PFSK-1 (cell line): ENCODE measurements around the gene HNRNPM.

Experiments used
- FOXP2 ChIP-seq: optimal IDR thresholded peaks from 2 replicates; pipeline ENCODE3; 2011; ENCODE audit warnings: borderline replicate concordance, control low read depth, inconsistent platforms; ENCODE audit not compliant: insufficient read depth; ENCODE audit errors: extremely low read length, extremely low read depth
- POLR2AphosphoS5 ChIP-seq: IDR thresholded peaks from 2 replicates; pipeline ENCODE4 v1.6.1; 2012; ENCODE audit warnings: low read depth, mild to moderate bottlenecking, control low read depth, low read length, moderate library complexity
- REST ChIP-seq, 2 experiments: IDR thresholded peaks; 2 replicates each; pipeline versions ENCODE4 v1.6.1 to v1.8.0; 2011 to 2012; ENCODE audit warnings: low read depth in 2 of 2, low read length in 2 of 2, control low read depth in 1 of 2, inconsistent platforms in 1 of 2, mild to moderate bottlenecking in 1 of 2, moderate library complexity in 1 of 2; ENCODE audit not compliant: insufficient read depth in 1 of 2
- SIN3A ChIP-seq: IDR thresholded peaks from 2 replicates; pipeline ENCODE4 v1.6.1; 2012; ENCODE audit warnings: mild to moderate bottlenecking, low read length, moderate library complexity, borderline replicate concordance; ENCODE audit not compliant: insufficient read depth
- TAF1 ChIP-seq: IDR thresholded peaks from 2 replicates; pipeline ENCODE4 v1.6.1; 2012; ENCODE audit warnings: low read length, control low read depth, borderline replicate concordance; ENCODE audit not compliant: insufficient read depth

HNRNPM gene

GRCh38 chr19:8475005-8475404, 30.2 kb downstream of the HNRNPM start:
- TF ChIP-seq POLR2AphosphoS5 (no peak), SIN3A (no peak), FOXP2 (no peak), TAF1 (no peak), REST (IDR thresholded peaks at IDR 0.05; ENCODE audit: insufficient read depth in 1 of 2, low read depth in 2 of 2, low read length in 2 of 2) (no peak)

GRCh38 chr19:8476524-8476923, 31.7 kb downstream of the HNRNPM start:
- no peak for TF ChIP-seq FOXP2
- TF ChIP-seq TAF1: no peak
- no peak for TF ChIP-seq SIN3A
- no peak for TF ChIP-seq REST (IDR thresholded peaks at IDR 0.05; ENCODE audit: insufficient read depth in 1 of 2, low read depth in 2 of 2, low read length in 2 of 2)
- TF ChIP-seq POLR2AphosphoS5: no peak

- TF ChIP-seq REST (IDR thresholded peaks at IDR 0.05; ENCODE audit: insufficient read depth in 1 of 2, low read depth in 2 of 2, low read length in 2 of 2): no peak
Measured at GRCh38 chr19:8477889-8478288, 33.1 kb downstream of the HNRNPM start.

- TF ChIP-seq TAF1 (no peak), POLR2AphosphoS5 (no peak), SIN3A (no peak), REST (IDR thresholded peaks at IDR 0.05; ENCODE audit: insufficient read depth in 1 of 2, low read depth in 2 of 2, low read length in 2 of 2) (no peak)
Measured at GRCh38 chr19:8478598-8478997, 33.8 kb downstream of the HNRNPM start.

- TF ChIP-seq SIN3A (no peak), REST (IDR thresholded peaks at IDR 0.05; ENCODE audit: insufficient read depth in 1 of 2, low read depth in 2 of 2, low read length in 2 of 2) (no peak), FOXP2 (no peak), POLR2AphosphoS5 (no peak), TAF1 (no peak)
Measured at GRCh38 chr19:8481201-8481600, 36.4 kb downstream of the HNRNPM start.
